ENCODE results near the gene NELL1. TPM values are rescaled to one million over a fixed set of nuclear protein-coding genes. Genes with fewer than 3 reads are reported as not detected.
A peak's percentile ranks its signal among the peaks of the same experiment; 100 is the strongest.

Gene NELL1
- total and polyA plus RNA-seq, 2 experiments from 2014 or later = 8.9 to 20.1 TPM

DNA sequence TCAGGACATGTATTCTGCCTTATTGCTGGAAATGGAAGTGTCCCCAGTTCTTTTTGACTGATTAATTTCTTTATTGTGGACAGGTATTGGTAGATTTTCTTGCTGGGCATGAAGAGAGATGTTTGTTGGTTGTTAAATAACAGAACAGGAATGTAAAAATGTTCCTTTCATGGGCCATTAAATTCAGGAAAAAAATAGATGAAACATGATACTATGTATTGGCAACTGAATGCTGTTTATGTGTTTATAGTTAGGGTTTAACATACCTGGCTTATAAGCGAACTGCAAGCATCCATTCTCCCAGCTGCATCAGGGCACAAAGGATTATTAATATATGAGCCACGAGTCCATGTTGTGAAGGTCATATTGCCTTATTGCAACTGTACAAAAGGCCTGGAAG is 368.5 kb downstream of the NELL1 start:
- no peaks in the 10 kb centered on the region for H3K27me3 ChIP-seq
- no peaks in the 10 kb centered on the region for H3K4me1 ChIP-seq (ENCODE audit: insufficient read depth)
- H2AFZ ChIP-seq = no peak overlapping the region
- H3K9me3 ChIP-seq (ENCODE audit: low read depth) = no peaks in the 10 kb centered on the region
- H3K4me3 ChIP-seq = no peak overlapping the region
- no peaks in the 10 kb centered on the region for H3K79me2 ChIP-seq
- H3K27ac ChIP-seq = no peak overlapping the region
- DNase-seq (ENCODE audit: low spot score) = no peak
- TF ChIP-seq, protein P1, sequence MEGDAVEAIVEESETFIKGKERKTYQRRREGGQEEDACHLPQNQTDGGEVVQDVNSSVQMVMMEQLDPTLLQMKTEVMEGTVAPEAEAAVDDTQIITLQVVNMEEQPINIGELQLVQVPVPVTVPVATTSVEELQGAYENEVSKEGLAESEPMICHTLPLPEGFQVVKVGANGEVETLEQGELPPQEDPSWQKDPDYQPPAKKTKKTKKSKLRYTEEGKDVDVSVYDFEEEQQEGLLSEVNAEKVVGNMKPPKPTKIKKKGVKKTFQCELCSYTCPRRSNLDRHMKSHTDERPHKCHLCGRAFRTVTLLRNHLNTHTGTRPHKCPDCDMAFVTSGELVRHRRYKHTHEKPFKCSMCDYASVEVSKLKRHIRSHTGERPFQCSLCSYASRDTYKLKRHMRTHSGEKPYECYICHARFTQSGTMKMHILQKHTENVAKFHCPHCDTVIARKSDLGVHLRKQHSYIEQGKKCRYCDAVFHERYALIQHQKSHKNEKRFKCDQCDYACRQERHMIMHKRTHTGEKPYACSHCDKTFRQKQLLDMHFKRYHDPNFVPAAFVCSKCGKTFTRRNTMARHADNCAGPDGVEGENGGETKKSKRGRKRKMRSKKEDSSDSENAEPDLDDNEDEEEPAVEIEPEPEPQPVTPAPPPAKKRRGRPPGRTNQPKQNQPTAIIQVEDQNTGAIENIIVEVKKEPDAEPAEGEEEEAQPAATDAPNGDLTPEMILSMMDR (IDR thresholded peaks at IDR 0.05; ENCODE audit: poor library complexity) = no peak
- TF ChIP-seq EZH2 (IDR thresholded peaks at IDR 0.05; ENCODE audit: borderline replicate concordance) (no peak), EZH2phosphoT487 (IDR thresholded peaks at IDR 0.05; ENCODE audit: low read depth, severe bottlenecking, unreplicated experiment) (no peak)
- no peaks in the 10 kb centered on the region for H3K36me3 ChIP-seq (replicated peaks; ENCODE audit: insufficient read depth, low read depth)
- WGBS (ENCODE audit: low lambda C conversion rate, missing lambda C conversion rate) = 80% methylated on average over 2 of the region's 2 CpGs
- H3K9me2 ChIP-seq (replicated peaks; ENCODE audit: insufficient read depth) = no peaks in the 10 kb centered on the region
- no peaks in the 10 kb centered on the region for H4K20me1 ChIP-seq (ENCODE audit: insufficient read depth, poor library complexity, severe bottlenecking)
- no peak overlapping the region for H3K4me2 ChIP-seq

- peak; percentile 10 for DNase-seq (ENCODE audit: low spot score)
- Histone ChIP-seq H3K4me2 (no peak overlapping the region), H3K9me2 (replicated peaks; ENCODE audit: insufficient read depth) (no peaks in the 10 kb centered on the region), H3K4me1 (ENCODE audit: insufficient read depth) (no peaks in the 10 kb centered on the region), H4K20me1 (ENCODE audit: insufficient read depth, poor library complexity, severe bottlenecking) (no peaks in the 10 kb centered on the region), H3K27ac (no peak overlapping the region), H3K36me3 (replicated peaks; ENCODE audit: insufficient read depth, low read depth) (no peaks in the 10 kb centered on the region), H2AFZ (no peak overlapping the region), H3K4me3 (no peak overlapping the region), H3K27me3 (no peaks in the 10 kb centered on the region), H3K9me3 (ENCODE audit: low read depth) (no peaks in the 10 kb centered on the region), H3K79me2 (no peaks in the 10 kb centered on the region)
- TF ChIP-seq EZH2phosphoT487 (IDR thresholded peaks at IDR 0.05; ENCODE audit: low read depth, severe bottlenecking, unreplicated experiment) = no peak
- TF ChIP-seq, protein P1 (IDR thresholded peaks at IDR 0.05; ENCODE audit: poor library complexity) = no peak
- TF ChIP-seq EZH2 (IDR thresholded peaks at IDR 0.05; ENCODE audit: borderline replicate concordance) = no peak
Measured at GRCh38 chr11:21038801-21039200, 369.4 kb downstream of the NELL1 start.

- Histone ChIP-seq H3K9me2 (replicated peaks; ENCODE audit: insufficient read depth) (no peaks in the 10 kb centered on the region), H3K4me1 (ENCODE audit: insufficient read depth) (no peaks in the 10 kb centered on the region), H3K27me3 (peaks cover 4% of the 10 kb centered on the region), H3K4me3 (no peak overlapping the region), H3K27ac (no peak overlapping the region), H4K20me1 (ENCODE audit: insufficient read depth, poor library complexity, severe bottlenecking) (no peaks in the 10 kb centered on the region), H3K79me2 (no peaks in the 10 kb centered on the region), H3K9me3 (ENCODE audit: low read depth) (no peaks in the 10 kb centered on the region), H3K4me2 (no peak overlapping the region), H3K36me3 (replicated peaks; ENCODE audit: insufficient read depth, low read depth) (no peaks in the 10 kb centered on the region), H2AFZ (no peak overlapping the region)
- WGBS (ENCODE audit: low lambda C conversion rate, missing lambda C conversion rate) = 89% methylated on average over 2 of the region's 2 CpGs
- no peak for TF ChIP-seq EZH2phosphoT487 (IDR thresholded peaks at IDR 0.05; ENCODE audit: low read depth, severe bottlenecking, unreplicated experiment)
- TF ChIP-seq, protein P1 (IDR thresholded peaks at IDR 0.05; ENCODE audit: poor library complexity) = no peak
- no peak for TF ChIP-seq EZH2 (IDR thresholded peaks at IDR 0.05; ENCODE audit: borderline replicate concordance)
- DNase-seq (ENCODE audit: low spot score) = no peak
Measured at GRCh38 chr11:21040630-21041029, 371.2 kb downstream of the NELL1 start.

DNA sequence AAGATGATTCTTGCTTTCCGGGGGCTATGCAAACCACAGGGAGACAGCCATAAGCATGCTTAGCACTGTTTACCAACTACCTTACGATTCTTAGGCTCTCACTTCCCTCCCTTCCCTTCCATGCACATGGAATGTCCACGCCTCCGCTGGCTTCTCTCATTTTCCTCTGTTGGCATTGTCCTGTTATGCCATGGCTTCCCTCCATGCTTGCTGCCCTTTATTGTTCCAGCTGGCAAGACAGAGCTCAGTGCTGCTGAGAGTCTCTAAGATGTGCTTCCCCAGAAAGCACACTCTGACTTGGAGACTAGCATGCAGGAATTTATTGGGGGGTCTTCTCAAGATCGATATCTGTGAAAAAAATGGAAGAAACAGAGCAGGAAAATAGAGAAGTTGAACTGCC is 379.2 kb downstream of the NELL1 start:
- H3K27me3 ChIP-seq = peaks cover 4% of the 10 kb centered on the region
- no peaks in the 10 kb centered on the region for H3K9me3 ChIP-seq (ENCODE audit: low read depth)
- no peaks in the 10 kb centered on the region for H3K36me3 ChIP-seq (replicated peaks; ENCODE audit: insufficient read depth, low read depth)
- H4K20me1 ChIP-seq (ENCODE audit: insufficient read depth, poor library complexity, severe bottlenecking) = no peaks in the 10 kb centered on the region
- DNase-seq (ENCODE audit: low spot score) = no peak
- no peaks in the 10 kb centered on the region for H3K79me2 ChIP-seq
- 70% methylated on average over 5 of the region's 5 CpGs for WGBS (ENCODE audit: low lambda C conversion rate, missing lambda C conversion rate)
- H3K4me2 ChIP-seq = no peak overlapping the region
- TF ChIP-seq EZH2phosphoT487 (IDR thresholded peaks at IDR 0.05; ENCODE audit: low read depth, severe bottlenecking, unreplicated experiment) (no peak), EZH2 (IDR thresholded peaks at IDR 0.05; ENCODE audit: borderline replicate concordance) (no peak)
- TF ChIP-seq, protein P1 (IDR thresholded peaks at IDR 0.05; ENCODE audit: poor library complexity) = no peak
- no peaks in the 10 kb centered on the region for H3K9me2 ChIP-seq (replicated peaks; ENCODE audit: insufficient read depth)
- H3K4me3 ChIP-seq = no peak overlapping the region
- no peak overlapping the region for H2AFZ ChIP-seq
- no peaks in the 10 kb centered on the region for H3K4me1 ChIP-seq (ENCODE audit: insufficient read depth)
- no peak overlapping the region for H3K27ac ChIP-seq

Measured in hepatocyte (in vitro differentiated cells).